HPDE6-E6E7 (cell line): ENCODE results near the gene TMEM163.
"Not testable (repeated sequence)": the region's sequence is repeated elsewhere in the genome, so short reads cannot be mapped to it uniquely, and the experiment has no call there.

Experiments
- DNase-seq: peaks from one replicate; pipeline ENCODE4 v3.0.0; 2011; ENCODE audit warnings: missing footprints; ENCODE audit errors: extremely low spot score

Gene TMEM163

GRCh38 chr2:134536296-134536695 is 182.5 kb downstream of the TMEM163 start:
- no peak for DNase-seq

GRCh38 chr2:134532537-134532936 is 186.3 kb downstream of the TMEM163 start:
- no peak for DNase-seq

GRCh38 chr2:134527381-134527780 is 191.4 kb downstream of the TMEM163 start:
- no peak for DNase-seq

- DNase-seq = no peak
Measured at GRCh38 chr2:134522496-134523455, 196.0 kb downstream of the TMEM163 start.

- DNase-seq = no peak
Measured at GRCh38 chr2:134518101-134518500, 200.7 kb downstream of the TMEM163 start.

GRCh38 chr2:134515137-134515536 is 203.7 kb downstream of the TMEM163 start:
- no peak for DNase-seq

GRCh38 chr2:134513465-134513804 is 205.4 kb downstream of the TMEM163 start:
- DNase-seq = no peak

- no peak for DNase-seq
Measured at GRCh38 chr2:134512734-134513464, 205.9 kb downstream of the TMEM163 start.

GRCh38 chr2:134508391-134508790 is 210.4 kb downstream of the TMEM163 start:
- DNase-seq = no peak

- no peak for DNase-seq
Measured at GRCh38 chr2:134507697-134508096, 211.1 kb downstream of the TMEM163 start.

GRCh38 chr2:134507159-134507558 is 211.6 kb downstream of the TMEM163 start:
- DNase-seq = not testable (repeated sequence)

- no peak for DNase-seq
Measured at GRCh38 chr2:134505446-134505845, 213.4 kb downstream of the TMEM163 start.

GRCh38 chr2:134504586-134505336 is 214.0 kb downstream of the TMEM163 start:
- DNase-seq = peak; percentile 15

- DNase-seq = no peak
Measured at GRCh38 chr2:134502104-134502503, 216.7 kb downstream of the TMEM163 start.

- DNase-seq = no peak
Measured at GRCh38 chr2:134501476-134502091, 217.2 kb downstream of the TMEM163 start.

- DNase-seq = no peak
Measured at GRCh38 chr2:134500211-134500935, 218.4 kb downstream of the TMEM163 start.

- DNase-seq = no peak
Measured at GRCh38 chr2:134499307-134499926, 219.4 kb downstream of the TMEM163 start.

GRCh38 chr2:134498654-134499053 is 220.1 kb downstream of the TMEM163 start:
- no peak for DNase-seq

GRCh38 chr2:134493797-134494196 is 225.0 kb downstream of the TMEM163 start:
- DNase-seq = no peak

GRCh38 chr2:134491771-134492441 is 226.9 kb downstream of the TMEM163 start:
- no peak for DNase-seq
